HCT116 (cell line): ENCODE results near the gene CD1B. TPM values are rescaled to one million over a fixed set of nuclear protein-coding genes. Genes with fewer than 3 reads are reported as not detected.
"Not testable (repeated sequence)": the region's sequence is repeated elsewhere in the genome, so short reads cannot be mapped to it uniquely, and the experiment has no call there.

Source experiments
- ATAC-seq: fragments of 200-7000 bp; cut with Tn5 transposase; 2 replicates; pipeline ENCODE4 v1.9.1; 2020; ENCODE audit warnings: mild to moderate bottlenecking, moderate library complexity
- BruUV-seq: library from RNA; stranded (reverse); fragments of 400-500 nt; replicated peaks from 2 replicates; lab custom pipeline; 2021; lab: Mats Ljungman, UMichigan
- CTCF ChIA-PET: fragments of 300-600 bp; sonication (Branson Sonifier 250); formaldehyde crosslinking; loops from one replicate; lab custom pipeline; 2021; ENCODE audit warnings: antibody characterized with exemption; lab: Charles Lee
- POLR2A ChIA-PET: fragments of 300-600, 350-600 bp; sonication (Branson Sonifier 250); formaldehyde crosslinking; loops from one replicate; lab custom pipeline; 2021; ENCODE audit warnings: antibody characterized with exemption; lab: Charles Lee
- RAD21 ChIA-PET, 2 experiments: fragments of 300-600 bp; sonication (Branson Sonifier 250); formaldehyde crosslinking; loops; one replicate each; lab custom pipeline; 2023; ENCODE audit warnings: low total read pairs in 2 of 2; ENCODE audit not compliant: uncharacterized antibody in 2 of 2, unreplicated experiment in 2 of 2, low non-redundant PET in 1 of 2; lab: Charles Lee
- DNase-seq: peaks from one replicate; pipeline ENCODE4 v3.0.0-alpha.2; 2010; ENCODE audit warnings: low read depth, low spot score
- H2AFZ ChIP-seq: fragments of 200-600 bp; shearing (Covaris generic), sonication (generic); 2 replicates; pipeline ENCODE4 v1.6.1; 2017; ENCODE audit warnings: low read depth, mixed run types, mixed read lengths, antibody characterized with exemption, low read length; ENCODE audit not compliant: poor library complexity, severe bottlenecking
- H3K27ac ChIP-seq: 2 replicates; pipeline ENCODE4 v1.5.1; 2012; ENCODE audit warnings: low read depth, low read length
- H3K27me3 ChIP-seq: fragments of 200-600 bp; sonication (generic); 2 replicates; pipeline ENCODE4 v1.6.1; 2016; ENCODE audit warnings: mixed run types, low read length, mixed read lengths; ENCODE audit not compliant: insufficient read depth
- H3K36me3 ChIP-seq, 2 experiments: fragments of 200-500 bp in 1 of 2; fragments of 200-600 bp in 1 of 2; sonication (Bioruptor generic) in 1 of 2; sonication (generic) in 1 of 2; 2 replicates each; pipeline versions ENCODE4 v1.5.1 to v1.6.1; 2014 to 2016; ENCODE audit warnings: low read length in 2 of 2, inconsistent platforms in 1 of 2, mixed read lengths in 1 of 2, mixed run types in 1 of 2; ENCODE audit not compliant: insufficient read depth in 2 of 2, control insufficient read depth in 1 of 2
- H3K4me1 ChIP-seq, 2 experiments: fragments of 200-600 bp in 1 of 2; sonication (generic) in 1 of 2; 2 replicates each; pipeline versions ENCODE4 v1.5.1 to v1.6.1; 2012 to 2017; ENCODE audit warnings: low read length in 2 of 2, inconsistent platforms in 1 of 2, mild to moderate bottlenecking in 1 of 2, mixed read lengths in 1 of 2, mixed run types in 1 of 2, moderate library complexity in 1 of 2; ENCODE audit not compliant: insufficient read depth in 2 of 2, control insufficient read depth in 1 of 2
- H3K4me2 ChIP-seq: fragments of 200-600 bp; sonication (generic); 2 replicates; pipeline ENCODE4 v1.6.1; 2017; ENCODE audit warnings: mixed run types, low read length, mixed read lengths
- H3K4me3 ChIP-seq, 2 experiments: fragments of 200-600 bp in 1 of 2; sonication (generic) in 1 of 2; replicated peaks in 1 of 2; 2 replicates each; pipeline ENCODE4 v1.5.1; 2011 to 2016; ENCODE audit warnings: low read length in 2 of 2, control low read depth in 1 of 2, low read depth in 1 of 2, mild to moderate bottlenecking in 1 of 2, mixed read lengths in 1 of 2, mixed run types in 1 of 2
- H3K79me2 ChIP-seq: fragments of 200-600 bp; sonication (generic); 2 replicates; pipeline ENCODE4 v1.6.1; 2017; ENCODE audit warnings: mild to moderate bottlenecking, mixed run types, low read length, moderate library complexity, mixed read lengths; ENCODE audit not compliant: insufficient read depth
- H3K9ac ChIP-seq: fragments of 200-600 bp; sonication (generic); 2 replicates; pipeline ENCODE4 v1.6.1; 2016; ENCODE audit warnings: low read length, mixed read lengths
- H3K9me2 ChIP-seq: fragments of 200-600 bp; sonication (generic), shearing (Covaris generic); 2 replicates; pipeline ENCODE4 v1.6.1; 2017; ENCODE audit warnings: mixed run types, mild to moderate bottlenecking, moderate library complexity; ENCODE audit not compliant: insufficient read depth
- H3K9me3 ChIP-seq, 2 experiments: fragments of 200-500 bp in 1 of 2; fragments of 200-600 bp in 1 of 2; sonication (Bioruptor generic) in 1 of 2; sonication (generic) in 1 of 2; 2 replicates each; pipeline ENCODE4 v1.6.1; 2014 to 2017; ENCODE audit warnings: low read length in 2 of 2, mixed read lengths in 2 of 2, inconsistent platforms in 1 of 2, low read depth in 1 of 2, mild to moderate bottlenecking in 1 of 2, mixed run types in 1 of 2, moderate library complexity in 1 of 2; ENCODE audit not compliant: control insufficient read depth in 1 of 2, insufficient read depth in 1 of 2
- H4K20me1 ChIP-seq: fragments of 200-600 bp; sonication (generic), shearing (Covaris generic); 2 replicates; pipeline ENCODE4 v1.6.1; 2017; ENCODE audit warnings: mixed run types, mild to moderate bottlenecking, moderate library complexity; ENCODE audit not compliant: insufficient read depth
- CBX3 ChIP-seq: IDR thresholded peaks from 2 replicates; pipeline ENCODE4 v1.6.1; 2012; ENCODE audit warnings: low read depth
- EGR1 ChIP-seq: IDR thresholded peaks from 2 replicates; pipeline ENCODE4 v1.6.1; 2012; ENCODE audit warnings: low read depth
- ELF1 ChIP-seq: IDR thresholded peaks from 2 replicates; pipeline ENCODE4 v1.6.1; 2012; ENCODE audit warnings: low read depth, borderline replicate concordance
- EZH2 ChIP-seq: fragments of 200-600 bp; sonication (generic); IDR thresholded peaks from 2 replicates; pipeline ENCODE4 v1.6.1; 2017; ENCODE audit warnings: antibody characterized with exemption, mixed run types
- EZH2phosphoT487 ChIP-seq: fragments of 200-600 bp; IDR thresholded peaks from 2 replicates; pipeline ENCODE4 v1.6.1; 2018; ENCODE audit warnings: antibody characterized with exemption, borderline replicate concordance
- FOSL1 ChIP-seq: IDR thresholded peaks from 2 replicates; pipeline ENCODE4 v1.6.1; 2012; ENCODE audit warnings: low read depth
- JUND ChIP-seq: IDR thresholded peaks from 2 replicates; pipeline ENCODE4 v1.6.1; 2012
- MAX ChIP-seq: IDR thresholded peaks from 2 replicates; pipeline ENCODE4 v1.6.1; 2012
- POLR2A ChIP-seq: IDR thresholded peaks from 2 replicates; pipeline ENCODE4 v1.7.0; 2011; ENCODE audit warnings: borderline replicate concordance; ENCODE audit not compliant: insufficient read depth, insufficient read length; ENCODE audit errors: extremely low read depth
- REST ChIP-seq: IDR thresholded peaks from 2 replicates; pipeline ENCODE4 v1.6.1; 2012; ENCODE audit warnings: low read depth
- SIN3A ChIP-seq: IDR thresholded peaks from 2 replicates; pipeline ENCODE4 v1.6.1; 2012; ENCODE audit warnings: low read depth
- SP1 ChIP-seq: IDR thresholded peaks from 2 replicates; pipeline ENCODE4 v1.6.1; 2012; ENCODE audit warnings: low read depth
- SRF ChIP-seq: IDR thresholded peaks from 2 replicates; pipeline ENCODE4 v1.6.1; 2012; ENCODE audit warnings: low read depth
- TCF7L2 ChIP-seq: IDR thresholded peaks from 2 replicates; pipeline ENCODE4 v1.7.0; 2011; ENCODE audit warnings: borderline replicate concordance, inconsistent platforms; ENCODE audit not compliant: insufficient read depth, insufficient read length; ENCODE audit errors: extremely low read depth
- YY1 ChIP-seq: IDR thresholded peaks from 2 replicates; pipeline ENCODE4 v1.6.1; 2011; ENCODE audit warnings: low read length, low read depth, moderate library complexity, mild to moderate bottlenecking; ENCODE audit not compliant: insufficient replicate concordance; ENCODE audit errors: extremely low read depth
- ZFX ChIP-seq: fragments of 450-650 bp; IDR thresholded peaks from 2 replicates; pipeline ENCODE4 v1.6.1; 2017
- ZNF274 ChIP-seq: fragments of 200-500 bp; sonication (Bioruptor generic); IDR thresholded peaks from 2 replicates; pipeline ENCODE4 v1.6.1; 2014; ENCODE audit warnings: mild to moderate bottlenecking, low read depth, low read length, inconsistent platforms
- intact Hi-C: fragments of 100-400 bp; cut with micrococcal nuclease; formaldehyde crosslinking; loops from 2 replicates; pipeline ENCODE4 v1.10.0; 2022
- total RNA-seq: library from RNA; stranded (reverse); gene quantifications from one replicate; pipeline ENCODE4 v1.2.1, GENCODE V29; 2021; ENCODE audit not compliant: unreplicated experiment
- TF ChIP-seq, protein P1 (sequence below), 3 experiments: fragments of 200-600 bp in 1 of 3; sonication (generic) in 1 of 3; IDR thresholded peaks in 2 of 3; conservative IDR thresholded peaks in 1 of 3; 2 replicates each; pipeline ENCODE4 v1.5.1; 2012 to 2017; ENCODE audit warnings: low read depth in 2 of 3, low read length in 2 of 3, antibody characterized with exemption in 1 of 3, borderline replicate concordance in 1 of 3, control low read depth in 1 of 3, mild to moderate bottlenecking in 1 of 3, mixed read lengths in 1 of 3, mixed run types in 1 of 3, moderate library complexity in 1 of 3; ENCODE audit not compliant: insufficient read depth in 1 of 3

The CD1B gene
- total RNA-seq, 1 experiment from 2014 or later: not detected

- Histone ChIP-seq H3K79me2 (no peaks in the 10 kb centered on the region), H3K4me3 (no peak within 1 kb of the TSS), H3K9me3 (no peaks in the 10 kb centered on the region), H3K4me1 (no peaks in the 10 kb centered on the region), H3K9me2 (no peaks in the 10 kb centered on the region), H4K20me1 (no peaks in the 10 kb centered on the region), H2AFZ (no peak within 1 kb of the TSS), H3K27ac (no peak within 1 kb of the TSS), H3K36me3 (no peaks in the 10 kb centered on the region), H3K4me2 (no peak within 1 kb of the TSS), H3K27me3 (peaks cover 13% of the 10 kb centered on the region), H3K9ac (no peak within 1 kb of the TSS)
- TF ChIP-seq ZFX (no peak), SP1 (no peak), MAX (no peak), FOSL1 (no peak), YY1 (no peak), EGR1 (no peak), TCF7L2 (no peak), EZH2phosphoT487 (no peak), CBX3 (no peak), REST (no peak), ZNF274 (no peak), SRF (no peak), ELF1 (no peak), POLR2A (no peak), EZH2 (no peak), JUND (no peak), SIN3A (no peak)
- TF ChIP-seq, protein P1, sequence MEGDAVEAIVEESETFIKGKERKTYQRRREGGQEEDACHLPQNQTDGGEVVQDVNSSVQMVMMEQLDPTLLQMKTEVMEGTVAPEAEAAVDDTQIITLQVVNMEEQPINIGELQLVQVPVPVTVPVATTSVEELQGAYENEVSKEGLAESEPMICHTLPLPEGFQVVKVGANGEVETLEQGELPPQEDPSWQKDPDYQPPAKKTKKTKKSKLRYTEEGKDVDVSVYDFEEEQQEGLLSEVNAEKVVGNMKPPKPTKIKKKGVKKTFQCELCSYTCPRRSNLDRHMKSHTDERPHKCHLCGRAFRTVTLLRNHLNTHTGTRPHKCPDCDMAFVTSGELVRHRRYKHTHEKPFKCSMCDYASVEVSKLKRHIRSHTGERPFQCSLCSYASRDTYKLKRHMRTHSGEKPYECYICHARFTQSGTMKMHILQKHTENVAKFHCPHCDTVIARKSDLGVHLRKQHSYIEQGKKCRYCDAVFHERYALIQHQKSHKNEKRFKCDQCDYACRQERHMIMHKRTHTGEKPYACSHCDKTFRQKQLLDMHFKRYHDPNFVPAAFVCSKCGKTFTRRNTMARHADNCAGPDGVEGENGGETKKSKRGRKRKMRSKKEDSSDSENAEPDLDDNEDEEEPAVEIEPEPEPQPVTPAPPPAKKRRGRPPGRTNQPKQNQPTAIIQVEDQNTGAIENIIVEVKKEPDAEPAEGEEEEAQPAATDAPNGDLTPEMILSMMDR (IDR thresholded peaks at IDR 0.05 in 2 of 3, conservative IDR thresholded peaks at IDR 0.05 in 1 of 3; ENCODE audit: borderline replicate concordance in 1 of 3, insufficient read depth in 1 of 3, low read depth in 2 of 3, low read length in 2 of 3): no peak
- DNase-seq: no peak
- no peak for ATAC-seq
- intact Hi-C loops: no loop called here
- ChIA-PET RAD21 (no interaction called here), POLR2A (no interaction called here), CTCF (no interaction called here)
- no TSS peak for BruUV-seq
These were observed 22.2 kb upstream of the CD1B start, which contains the start of gene CD1E for GRCh38 chr1:158353303-158354075. TSS of gene CD1E (plus strand) at chr1:158353894. CDS start at chr1:158353989, 95 bp downstream.

DNA sequence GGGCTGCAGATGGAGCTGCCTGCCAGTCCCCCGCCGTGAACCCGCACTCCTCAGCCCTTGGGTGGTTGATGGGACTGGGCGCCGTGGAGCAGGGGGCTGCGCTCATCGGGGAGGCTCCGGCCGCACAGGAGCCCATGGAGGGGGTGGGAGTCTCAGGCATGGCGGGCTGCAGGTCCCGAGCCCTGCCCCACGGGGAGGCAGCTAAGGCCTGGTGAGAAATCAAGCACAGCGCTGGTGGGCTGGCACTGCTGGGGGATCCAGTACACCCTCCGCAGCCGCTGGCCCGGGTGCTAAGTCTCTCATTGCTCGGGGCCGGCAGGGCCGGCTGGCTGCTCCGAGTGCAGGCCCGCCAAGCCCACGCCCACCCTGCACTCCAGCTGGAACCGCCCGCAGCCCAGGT is 17.6 kb upstream of the CD1B start:
- H3K79me2 ChIP-seq, BruUV-seq, POLR2A ChIA-PET, H3K36me3 ChIP-seq, DNase-seq, H4K20me1 ChIP-seq, H2AFZ ChIP-seq, H3K4me2 ChIP-seq, H3K27ac ChIP-seq, ATAC-seq, RAD21 ChIA-PET, H3K9me2 ChIP-seq, H3K9ac ChIP-seq, H3K9me3 ChIP-seq, intact Hi-C loops, H3K4me1 ChIP-seq, H3K4me3 ChIP-seq, H3K27me3 ChIP-seq, CTCF ChIA-PET: not testable (repeated sequence)
